K562 (cell line): ENCODE results near the gene SLC26A3. TPM values are rescaled to one million over a fixed set of nuclear protein-coding genes. Genes with fewer than 3 reads are reported as not detected.

Source experiments
- GTF2A2 ChIP-seq: IDR thresholded peaks from 2 replicates; pipeline ENCODE4 v1.6.1; 2016; ENCODE audit warnings: mild to moderate bottlenecking, missing genetic modification characterization, missing compliant biosample characterization
- GTF2E2 ChIP-seq: fragments of 200-800 bp; sonication (Bioruptor generic); IDR thresholded peaks from 2 replicates; pipeline ENCODE4 v1.6.1; 2016; ENCODE audit warnings: missing genetic modification characterization, missing compliant biosample characterization
- HBP1 ChIP-seq: fragments of 450-650 bp; formaldehyde crosslinking; IDR thresholded peaks from 2 replicates; pipeline ENCODE4 v1.4.0; 2022; ENCODE audit warnings: missing genetic modification characterization
- JUND ChIP-seq, 2 experiments: IDR thresholded peaks; 2 replicates in 1 of 2; 3 replicates in 1 of 2; pipeline ENCODE4 v1.6.1; 2011; ENCODE audit warnings: borderline replicate concordance in 2 of 2, low read depth in 2 of 2, low read length in 2 of 2, improper control_type of control experiment in 1 of 2, missing biosample characterization in 1 of 2, missing genetic modification characterization in 1 of 2, missing genetic modification reagents in 1 of 2
- RB1 ChIP-seq: fragments of 450-650 bp; IDR thresholded peaks from 2 replicates; pipeline ENCODE4 v1.6.1; 2017; ENCODE audit warnings: low read depth, mild to moderate bottlenecking
- RBM22 ChIP-seq: fragments of 200-400 bp; formaldehyde crosslinking; IDR thresholded peaks from 2 replicates; pipeline ENCODE4 v1.6.1; 2018; ENCODE audit warnings: low read length, low read depth; ENCODE audit not compliant: poor library complexity, severe bottlenecking
- SNIP1 ChIP-seq: fragments of 450-650 bp; IDR thresholded peaks from 2 replicates; pipeline ENCODE4 v1.7.1; 2017; ENCODE audit warnings: low read depth, mild to moderate bottlenecking
- TCFL5 ChIP-seq: fragments of 250-450 bp; sonication (Bioruptor Pico); conservative IDR thresholded peaks from 2 replicates; pipeline ENCODE4 v1.6.1; 2021; ENCODE audit warnings: mild to moderate bottlenecking, moderate library complexity, matching md5 sums
- ZNF121 ChIP-seq: sonication (generic); formaldehyde crosslinking; conservative IDR thresholded peaks from 2 replicates; pipeline ENCODE4 v1.8.0; 2022; ENCODE audit warnings: missing genetic modification reagents
- ZNF511 ChIP-seq: sonication (generic); formaldehyde crosslinking; IDR thresholded peaks from 2 replicates; pipeline ENCODE4 v1.8.0; 2022; ENCODE audit warnings: mild to moderate bottlenecking, missing genetic modification reagents
- polyA plus RNA-seq, 8 experiments: library from polyadenylated mRNA; depleted of rRNA in 4 of 8; stranded (reverse) in 5 of 8; unstranded in 3 of 8; fragments of >200 nt; fragmentation: Nextera tagmentation in 2 of 8; fragmentation: Illumina TruSeq in 1 of 8; extraction: Ambion mirVana in 2 of 8; extraction: Trizol in 1 of 8; gene quantifications; 2 replicates each; pipeline versions ENCODE4 v1.2.1 to v1.2.3, GENCODE V29; 2011 to 2014; ENCODE audit warnings: inconsistent platforms in 1 of 8, missing spikeins in 1 of 8
- total RNA-seq, 7 experiments: library from RNA; depleted of rRNA in 6 of 7; stranded (reverse); fragments of >200 nt in 6 of 7; fragmentation: Illumina TruSeq in 2 of 7; extraction: Trizol in 2 of 7; gene quantifications; 2 replicates each; pipeline versions ENCODE4 v1.2.1 to v1.2.3, GENCODE V29; 2011 to 2021; ENCODE audit warnings: low replicate concordance in 1 of 7
- TF ChIP-seq, protein P1 (sequence below): fragments of 250-450 bp; sonication (Bioruptor Pico); IDR thresholded peaks from 2 replicates; pipeline ENCODE4 v1.4.0; 2020; ENCODE audit warnings: mild to moderate bottlenecking, moderate library complexity
- TF ChIP-seq, protein P2 (sequence below), 2 experiments: fragments of 450-650 bp; formaldehyde crosslinking in 1 of 2; IDR thresholded peaks; 2 replicates each; pipeline versions ENCODE4 v1.4.0 to v1.6.1; 2014 to 2020; ENCODE audit warnings: mild to moderate bottlenecking in 2 of 2, borderline replicate concordance in 1 of 2, low read depth in 1 of 2

The SLC26A3 gene
- total and polyA plus RNA-seq, 9 of the 15 experiments (the other 6 are each of a cell fraction or from before 2014, with no cell fraction given) = 0.86 TPM; not detected in 8

GRCh38 chr7:107725138-107725740 is 77.8 kb downstream of the SLC26A3 start (continued):
- TF ChIP-seq, protein P1, sequence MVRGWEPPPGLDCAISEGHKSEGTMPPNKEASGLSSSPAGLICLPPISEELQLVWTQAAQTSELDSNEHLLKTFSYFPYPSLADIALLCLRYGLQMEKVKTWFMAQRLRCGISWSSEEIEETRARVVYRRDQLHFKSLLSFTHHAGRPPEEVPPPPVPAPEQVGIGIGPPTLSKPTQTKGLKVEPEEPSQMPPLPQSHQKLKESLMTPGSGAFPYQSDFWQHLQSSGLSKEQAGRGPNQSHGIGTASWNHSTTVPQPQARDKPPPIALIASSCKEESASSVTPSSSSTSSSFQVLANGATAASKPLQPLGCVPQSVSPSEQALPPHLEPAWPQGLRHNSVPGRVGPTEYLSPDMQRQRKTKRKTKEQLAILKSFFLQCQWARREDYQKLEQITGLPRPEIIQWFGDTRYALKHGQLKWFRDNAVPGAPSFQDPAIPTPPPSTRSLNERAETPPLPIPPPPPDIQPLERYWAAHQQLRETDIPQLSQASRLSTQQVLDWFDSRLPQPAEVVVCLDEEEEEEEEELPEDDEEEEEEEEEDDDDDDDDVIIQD = no peak
- TF ChIP-seq RB1 = no peak
- peak; percentile 43; the same call in 1 of the 2 replicates for TF ChIP-seq JUND (IDR thresholded peaks at IDR 0.05; ENCODE audit: borderline replicate concordance, low read depth, low read length)
- TF ChIP-seq JUND (tag; IDR thresholded peaks at IDR 0.05; ENCODE audit: borderline replicate concordance, low read depth, low read length) = peak; percentile 38; the same call in 2 of the 3 replicates
- TF ChIP-seq, protein P2, sequence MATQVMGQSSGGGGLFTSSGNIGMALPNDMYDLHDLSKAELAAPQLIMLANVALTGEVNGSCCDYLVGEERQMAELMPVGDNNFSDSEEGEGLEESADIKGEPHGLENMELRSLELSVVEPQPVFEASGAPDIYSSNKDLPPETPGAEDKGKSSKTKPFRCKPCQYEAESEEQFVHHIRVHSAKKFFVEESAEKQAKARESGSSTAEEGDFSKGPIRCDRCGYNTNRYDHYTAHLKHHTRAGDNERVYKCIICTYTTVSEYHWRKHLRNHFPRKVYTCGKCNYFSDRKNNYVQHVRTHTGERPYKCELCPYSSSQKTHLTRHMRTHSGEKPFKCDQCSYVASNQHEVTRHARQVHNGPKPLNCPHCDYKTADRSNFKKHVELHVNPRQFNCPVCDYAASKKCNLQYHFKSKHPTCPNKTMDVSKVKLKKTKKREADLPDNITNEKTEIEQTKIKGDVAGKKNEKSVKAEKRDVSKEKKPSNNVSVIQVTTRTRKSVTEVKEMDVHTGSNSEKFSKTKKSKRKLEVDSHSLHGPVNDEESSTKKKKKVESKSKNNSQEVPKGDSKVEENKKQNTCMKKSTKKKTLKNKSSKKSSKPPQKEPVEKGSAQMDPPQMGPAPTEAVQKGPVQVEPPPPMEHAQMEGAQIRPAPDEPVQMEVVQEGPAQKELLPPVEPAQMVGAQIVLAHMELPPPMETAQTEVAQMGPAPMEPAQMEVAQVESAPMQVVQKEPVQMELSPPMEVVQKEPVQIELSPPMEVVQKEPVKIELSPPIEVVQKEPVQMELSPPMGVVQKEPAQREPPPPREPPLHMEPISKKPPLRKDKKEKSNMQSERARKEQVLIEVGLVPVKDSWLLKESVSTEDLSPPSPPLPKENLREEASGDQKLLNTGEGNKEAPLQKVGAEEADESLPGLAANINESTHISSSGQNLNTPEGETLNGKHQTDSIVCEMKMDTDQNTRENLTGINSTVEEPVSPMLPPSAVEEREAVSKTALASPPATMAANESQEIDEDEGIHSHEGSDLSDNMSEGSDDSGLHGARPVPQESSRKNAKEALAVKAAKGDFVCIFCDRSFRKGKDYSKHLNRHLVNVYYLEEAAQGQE (IDR thresholded peaks at IDR 0.05; ENCODE audit: borderline replicate concordance) = peak; percentile 85
- TF ChIP-seq, protein P2 (CRISPR knock-in tag; IDR thresholded peaks at IDR 0.05; ENCODE audit: low read depth) = no peak
- no peak for TF ChIP-seq SNIP1
- no peak for TF ChIP-seq ZNF511 (CRISPR knock-in tag)
- TF ChIP-seq RBM22 = no peak
- TF ChIP-seq TCFL5 = no peak
- TF ChIP-seq GTF2E2 (tag) = no peak
- no peak for TF ChIP-seq HBP1 (CRISPR knock-in tag)
- TF ChIP-seq GTF2A2 (tag) = no peak
- TF ChIP-seq ZNF121 = peak; percentile 84
